ENCODE data around the gene RPS21.

RPS21 gene

DNA sequence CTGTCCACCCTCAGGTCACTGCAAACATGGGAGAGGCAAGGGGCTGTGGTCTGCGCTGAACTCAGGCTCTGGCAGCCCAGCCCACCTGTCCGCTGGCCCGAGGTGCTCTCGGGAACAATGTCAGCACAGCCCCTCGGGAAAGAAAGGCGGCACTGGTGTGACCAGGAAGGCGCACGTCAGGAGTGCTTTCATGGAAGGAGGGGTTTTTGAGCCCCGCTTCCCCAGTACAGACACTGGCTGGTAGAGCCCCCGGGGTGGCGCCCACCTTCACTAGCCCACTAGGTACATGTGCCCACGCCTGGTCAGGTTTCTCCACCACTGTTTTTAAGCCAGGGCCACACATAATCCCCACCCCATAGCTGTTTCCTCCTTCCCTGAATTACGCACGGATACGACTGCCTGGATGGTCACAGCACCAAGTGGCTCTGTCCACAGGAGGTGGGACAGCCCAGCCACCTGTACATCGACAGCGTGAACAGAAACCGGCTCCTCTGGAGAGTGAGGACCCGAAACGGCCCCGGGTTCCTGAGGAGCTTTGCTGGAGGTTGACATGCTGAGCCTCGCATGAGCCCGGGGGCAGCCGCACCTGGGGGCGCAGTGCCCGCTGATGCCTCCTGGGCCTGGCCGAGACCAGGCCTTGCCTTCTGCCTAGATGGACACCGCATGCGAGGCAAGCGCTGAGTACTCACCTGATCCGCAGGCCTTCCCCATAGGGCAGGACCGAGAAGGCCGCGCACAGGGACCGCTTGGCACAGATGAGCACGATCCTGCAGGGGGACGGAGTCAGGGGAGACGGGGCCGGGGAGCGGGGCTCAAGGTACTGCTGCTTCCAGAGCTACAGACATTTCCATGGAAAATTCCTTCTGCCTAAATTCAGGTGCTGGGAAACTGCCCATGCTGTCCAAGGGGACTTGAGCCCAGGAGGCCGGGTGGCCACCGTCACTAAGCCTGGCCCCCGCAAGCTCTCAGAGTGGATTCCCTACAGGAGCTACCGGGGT is 7.6 kb downstream of the RPS21 start:
- H3K9me3 ChIP-seq (ENCODE audit: insufficient read depth, low read length), result no peaks in the 10 kb centered on the region
- no peak overlapping the region for H3K9ac ChIP-seq (ENCODE audit: low read length)
- H3K4me3 ChIP-seq (ENCODE audit: insufficient read depth, low read length, poor library complexity, severe bottlenecking), result no peak overlapping the region
- no peaks in the 10 kb centered on the region for H4K20me1 ChIP-seq (ENCODE audit: low read depth, low read length)
- 0 out of 2 replicates have a peak, but pooled peaks cover 3% of the 10 kb centered on the region for H3K36me3 ChIP-seq (ENCODE audit: low read length)
- peaks cover 14% of the 10 kb centered on the region for H3F3A ChIP-seq (ENCODE audit: insufficient read depth)
- TF ChIP-seq, protein P1, sequence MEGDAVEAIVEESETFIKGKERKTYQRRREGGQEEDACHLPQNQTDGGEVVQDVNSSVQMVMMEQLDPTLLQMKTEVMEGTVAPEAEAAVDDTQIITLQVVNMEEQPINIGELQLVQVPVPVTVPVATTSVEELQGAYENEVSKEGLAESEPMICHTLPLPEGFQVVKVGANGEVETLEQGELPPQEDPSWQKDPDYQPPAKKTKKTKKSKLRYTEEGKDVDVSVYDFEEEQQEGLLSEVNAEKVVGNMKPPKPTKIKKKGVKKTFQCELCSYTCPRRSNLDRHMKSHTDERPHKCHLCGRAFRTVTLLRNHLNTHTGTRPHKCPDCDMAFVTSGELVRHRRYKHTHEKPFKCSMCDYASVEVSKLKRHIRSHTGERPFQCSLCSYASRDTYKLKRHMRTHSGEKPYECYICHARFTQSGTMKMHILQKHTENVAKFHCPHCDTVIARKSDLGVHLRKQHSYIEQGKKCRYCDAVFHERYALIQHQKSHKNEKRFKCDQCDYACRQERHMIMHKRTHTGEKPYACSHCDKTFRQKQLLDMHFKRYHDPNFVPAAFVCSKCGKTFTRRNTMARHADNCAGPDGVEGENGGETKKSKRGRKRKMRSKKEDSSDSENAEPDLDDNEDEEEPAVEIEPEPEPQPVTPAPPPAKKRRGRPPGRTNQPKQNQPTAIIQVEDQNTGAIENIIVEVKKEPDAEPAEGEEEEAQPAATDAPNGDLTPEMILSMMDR (IDR thresholded peaks at IDR 0.05; ENCODE audit: insufficient read depth, low read length, poor library complexity, severe bottlenecking), result no peak
- TF ChIP-seq EZH2phosphoT487 (conservative IDR thresholded peaks at IDR 0.05; ENCODE audit: low read length), result no peak
- H3K27ac ChIP-seq (ENCODE audit: low read depth, low read length), result no peak overlapping the region
- no peaks in the 10 kb centered on the region for H3K27me3 ChIP-seq (ENCODE audit: low read length)
- no peaks in the 10 kb centered on the region for H3K79me2 ChIP-seq (ENCODE audit: insufficient read depth, low read length)
- no peak overlapping the region for H3K4me2 ChIP-seq (ENCODE audit: low read depth, low read length, poor library complexity, severe bottlenecking)
- no peaks in the 10 kb centered on the region for H3K9me2 ChIP-seq (replicated peaks; ENCODE audit: insufficient read depth, low read length)
- no peak overlapping the region for H2AFZ ChIP-seq (ENCODE audit: low read depth, low read length, severe bottlenecking)

DNA sequence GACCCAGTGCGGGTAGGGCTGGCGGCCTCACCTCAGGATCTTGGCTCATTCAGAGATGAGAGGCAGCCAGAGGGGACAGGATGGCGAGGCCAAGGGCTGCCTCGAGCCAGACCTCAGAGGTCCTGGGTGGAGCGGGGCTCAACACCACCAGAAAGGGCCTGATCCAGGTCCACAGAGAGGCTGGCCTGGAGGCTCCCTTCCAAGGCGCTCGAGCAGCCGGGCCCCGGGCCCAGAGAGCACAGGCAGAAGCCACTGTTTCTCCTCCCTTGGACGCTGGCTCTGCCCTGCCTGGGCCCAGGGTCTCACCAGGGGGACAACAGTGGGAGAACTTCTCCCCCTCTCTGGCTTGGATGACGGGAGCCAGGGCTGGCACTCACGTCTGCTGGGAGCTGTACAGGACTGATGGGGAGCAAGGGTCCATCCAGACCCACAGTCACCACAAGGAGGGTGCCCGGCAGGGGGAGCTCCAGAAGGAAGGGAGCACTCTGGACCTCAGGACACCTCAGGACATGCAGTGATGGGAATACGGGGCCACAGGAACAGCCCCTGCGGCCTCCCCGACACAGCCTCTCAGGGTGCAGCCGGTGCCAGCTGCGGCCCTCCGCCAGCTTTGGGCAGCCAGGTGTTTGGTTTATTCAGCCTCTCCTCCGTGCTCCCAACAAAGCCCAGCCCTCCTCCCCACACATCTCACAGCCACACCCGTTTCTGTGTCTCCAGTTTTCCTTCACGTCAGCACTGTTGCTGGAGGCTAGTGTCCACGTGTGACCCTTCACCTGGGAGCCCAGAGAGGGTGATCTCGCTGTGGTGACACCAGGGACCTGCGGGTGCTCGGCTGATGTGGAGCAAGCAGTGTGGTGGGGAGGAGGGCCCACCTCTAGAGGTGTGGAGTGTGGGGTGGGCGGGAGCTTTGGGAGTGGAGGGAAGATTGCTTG is 8.7 kb downstream of the RPS21 start:
- Histone ChIP-seq H3K9me3 (ENCODE audit: insufficient read depth, low read length) (no peaks in the 10 kb centered on the region), H3F3A (ENCODE audit: insufficient read depth) (0 out of 2 replicates have a peak, but pooled peaks cover 3% of the 10 kb centered on the region), H3K27me3 (ENCODE audit: low read length) (no peaks in the 10 kb centered on the region), H3K36me3 (ENCODE audit: low read length) (no peaks in the 10 kb centered on the region), H3K79me2 (ENCODE audit: insufficient read depth, low read length) (no peaks in the 10 kb centered on the region), H3K4me3 (ENCODE audit: insufficient read depth, low read length, poor library complexity, severe bottlenecking) (no peak overlapping the region), H3K27ac (ENCODE audit: low read depth, low read length) (no peak overlapping the region), H2AFZ (ENCODE audit: low read depth, low read length, severe bottlenecking) (no peak overlapping the region), H3K4me2 (ENCODE audit: low read depth, low read length, poor library complexity, severe bottlenecking) (no peak overlapping the region), H3K9me2 (replicated peaks; ENCODE audit: insufficient read depth, low read length) (no peaks in the 10 kb centered on the region), H3K9ac (ENCODE audit: low read length) (no peak overlapping the region), H4K20me1 (ENCODE audit: low read depth, low read length) (no peaks in the 10 kb centered on the region)
- TF ChIP-seq, protein P1 (IDR thresholded peaks at IDR 0.05; ENCODE audit: insufficient read depth, low read length, poor library complexity, severe bottlenecking), result no peak
- no peak for TF ChIP-seq EZH2phosphoT487 (conservative IDR thresholded peaks at IDR 0.05; ENCODE audit: low read length)

DNA sequence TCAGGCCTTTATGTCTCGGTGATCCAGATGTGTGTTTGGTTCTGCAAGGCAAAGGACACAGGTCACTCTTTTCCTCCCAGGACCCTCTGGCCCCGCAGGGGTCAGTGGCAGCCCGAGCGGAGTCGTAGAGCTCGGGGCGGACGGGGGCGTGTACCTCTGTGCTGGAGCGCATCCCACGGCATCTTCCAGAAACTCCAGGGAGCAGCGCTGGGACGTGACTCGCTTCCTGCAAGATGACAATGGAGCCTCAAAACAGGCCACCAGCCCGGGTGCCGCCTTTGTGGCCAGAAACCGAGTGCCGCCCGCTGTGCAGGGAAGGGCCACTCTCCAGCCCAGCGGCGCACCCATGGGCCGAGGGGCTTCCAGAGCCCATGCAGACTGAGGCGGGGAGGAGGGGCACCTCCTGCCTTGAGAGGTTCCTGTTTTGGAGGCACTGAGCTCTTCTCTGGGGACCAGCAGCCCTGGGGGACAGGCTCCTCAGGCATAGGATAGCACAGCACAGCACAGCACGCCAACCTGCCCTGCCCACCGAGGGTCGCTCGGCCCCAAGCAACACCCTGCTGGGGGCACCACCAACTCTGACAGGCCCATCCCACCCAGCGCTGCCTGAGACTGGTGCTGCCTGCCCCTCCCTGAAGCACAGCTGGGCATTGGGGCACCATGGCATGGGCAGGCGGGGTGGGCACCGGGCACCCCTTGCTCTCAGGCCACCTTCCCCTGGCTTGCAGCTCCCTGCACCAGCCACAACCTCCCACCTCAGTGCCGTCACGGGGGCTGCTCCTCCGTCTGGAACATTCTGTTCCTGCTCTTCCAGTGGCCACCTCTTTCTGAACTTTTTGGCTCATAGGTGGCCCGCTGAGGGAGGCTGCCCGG is 9.7 kb downstream of the RPS21 start:
- Histone ChIP-seq H3K27ac (ENCODE audit: low read depth, low read length) (no peak overlapping the region), H4K20me1 (ENCODE audit: low read depth, low read length) (no peaks in the 10 kb centered on the region), H3K4me2 (ENCODE audit: low read depth, low read length, poor library complexity, severe bottlenecking) (no peak overlapping the region), H3F3A (ENCODE audit: insufficient read depth) (0 out of 2 replicates have a peak, but pooled peaks cover 3% of the 10 kb centered on the region), H2AFZ (ENCODE audit: low read depth, low read length, severe bottlenecking) (no peak overlapping the region), H3K4me3 (ENCODE audit: insufficient read depth, low read length, poor library complexity, severe bottlenecking) (no peak overlapping the region), H3K9ac (ENCODE audit: low read length) (no peak overlapping the region), H3K9me3 (ENCODE audit: insufficient read depth, low read length) (no peaks in the 10 kb centered on the region), H3K27me3 (ENCODE audit: low read length) (no peaks in the 10 kb centered on the region), H3K36me3 (ENCODE audit: low read length) (no peaks in the 10 kb centered on the region), H3K9me2 (replicated peaks; ENCODE audit: insufficient read depth, low read length) (no peaks in the 10 kb centered on the region), H3K79me2 (ENCODE audit: insufficient read depth, low read length) (no peaks in the 10 kb centered on the region)
- TF ChIP-seq EZH2phosphoT487 (conservative IDR thresholded peaks at IDR 0.05; ENCODE audit: low read length), result no peak
- TF ChIP-seq, protein P1 (IDR thresholded peaks at IDR 0.05; ENCODE audit: insufficient read depth, low read length, poor library complexity, severe bottlenecking), result no peak
